ENCODE data around the gene STX2. TPM values are rescaled to one million over a fixed set of nuclear protein-coding genes. Genes with fewer than 3 reads are reported as not detected.

The STX2 gene
- total RNA-seq, 1 donor from 2014 or later = 19.5 TPM

DNA sequence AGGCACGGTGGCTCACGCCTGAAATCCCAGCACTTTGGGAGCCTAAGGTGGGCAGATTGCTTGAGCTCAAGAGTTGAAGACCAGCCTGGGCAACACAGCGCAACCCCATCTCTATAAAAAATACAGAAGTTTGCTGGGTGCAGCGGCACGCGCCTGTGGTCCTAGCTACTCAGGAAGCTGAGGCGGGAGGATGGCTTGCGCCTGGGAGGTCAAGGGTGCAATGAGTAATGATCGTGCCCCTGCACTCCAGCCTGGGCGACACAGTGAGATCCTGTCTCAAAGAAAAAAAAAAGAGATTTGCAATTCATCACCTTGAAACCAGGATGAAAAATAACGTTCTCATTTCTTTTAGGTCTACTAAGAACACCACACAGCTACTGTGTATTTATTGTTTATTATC, 4.0 kb downstream of the STX2 start:
- intact Hi-C loops (cut with micrococcal nuclease) = loop anchor here (5.0 kb wide), 1 partner anchor 73 kb away; no protein-coding TSS in a partner anchor

- intact Hi-C loops (cut with micrococcal nuclease) = no loop called here
These were observed 6.4 kb downstream of the STX2 start for GRCh38 chr12:130832561-130833209.

GRCh38 chr12:130831876-130832405, 7.1 kb downstream of the STX2 start:
- intact Hi-C loops (cut with micrococcal nuclease) = no loop called here

GRCh38 chr12:130831246-130831645, 7.8 kb downstream of the STX2 start:
- intact Hi-C loops (cut with micrococcal nuclease) = no loop called here

GRCh38 chr12:130830246-130830551, 8.9 kb downstream of the STX2 start:
- intact Hi-C loops (cut with micrococcal nuclease) = no loop called here

- intact Hi-C loops (cut with micrococcal nuclease) = no loop called here
These were observed 9.4 kb downstream of the STX2 start for GRCh38 chr12:130829391-130830245.

GRCh38 chr12:130828895-130829294, 10.2 kb downstream of the STX2 start:
- intact Hi-C loops (cut with micrococcal nuclease) = no loop called here

DNA sequence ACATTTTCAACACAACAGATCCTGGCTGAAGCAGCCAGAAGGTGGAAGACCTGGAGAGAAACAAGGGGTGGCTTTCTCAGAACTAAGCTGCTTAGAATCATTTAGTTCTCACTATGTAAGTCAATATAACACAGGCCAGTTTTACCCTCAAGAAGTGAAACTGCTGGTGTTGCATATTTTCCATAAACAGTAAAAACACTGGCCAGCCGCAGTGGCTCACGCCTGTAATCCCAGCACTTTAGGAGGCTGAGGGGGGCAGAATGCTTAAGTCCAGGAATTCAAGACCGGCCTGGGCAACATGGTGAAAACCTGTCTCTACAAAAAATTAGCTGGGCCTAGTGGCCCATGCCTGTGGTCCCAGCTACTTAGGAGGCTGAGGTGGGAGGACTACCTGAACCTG, 11.6 kb downstream of the STX2 start:
- intact Hi-C loops (cut with micrococcal nuclease) = loop anchor here (1.0 kb wide), 1 partner anchor 11 kb away; no protein-coding TSS in a partner anchor

GRCh38 chr12:130826151-130826801, 12.8 kb downstream of the STX2 start:
- intact Hi-C loops (cut with micrococcal nuclease) = no loop called here

DNA sequence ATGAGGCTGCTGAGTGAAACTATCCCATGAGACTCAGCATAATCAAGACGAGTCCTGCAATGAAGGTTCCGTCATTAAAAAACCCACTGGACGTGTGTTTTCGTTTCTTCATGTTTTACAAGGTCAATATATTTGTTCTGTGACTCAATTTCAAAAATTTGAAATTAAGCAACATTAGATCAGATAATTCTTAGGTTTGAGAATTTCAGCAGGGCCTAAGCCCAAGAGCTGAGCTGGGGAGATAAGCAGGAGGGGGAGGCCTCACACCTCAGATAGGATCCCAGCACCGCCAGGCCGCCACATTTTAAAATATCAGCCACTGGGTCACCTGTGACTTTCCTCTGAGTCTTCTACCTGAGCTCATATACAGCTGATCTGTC, 13.3 kb downstream of the STX2 start:
- intact Hi-C loops (cut with micrococcal nuclease) = no loop called here

- intact Hi-C loops (cut with micrococcal nuclease) = loop anchor here (1.0 to 2.0 kb wide), 4 partner anchors 20 to 313 kb away; partner anchors contain the start of gene STX2
These were observed 19.4 kb downstream of the STX2 start for GRCh38 chr12:130819681-130820080.

GRCh38 chr12:130818635-130819576, 20.1 kb downstream of the STX2 start:
- intact Hi-C loops (cut with micrococcal nuclease) = loop anchor here (1.0 to 2.0 kb wide), 4 partner anchors 20 to 314 kb away; partner anchors contain the start of gene STX2

- intact Hi-C loops (cut with micrococcal nuclease) = loop anchor here (2.0 kb wide), 1 partner anchor 315 kb away; no protein-coding TSS in a partner anchor
These were observed 20.8 kb downstream of the STX2 start for GRCh38 chr12:130818272-130818634.

DNA sequence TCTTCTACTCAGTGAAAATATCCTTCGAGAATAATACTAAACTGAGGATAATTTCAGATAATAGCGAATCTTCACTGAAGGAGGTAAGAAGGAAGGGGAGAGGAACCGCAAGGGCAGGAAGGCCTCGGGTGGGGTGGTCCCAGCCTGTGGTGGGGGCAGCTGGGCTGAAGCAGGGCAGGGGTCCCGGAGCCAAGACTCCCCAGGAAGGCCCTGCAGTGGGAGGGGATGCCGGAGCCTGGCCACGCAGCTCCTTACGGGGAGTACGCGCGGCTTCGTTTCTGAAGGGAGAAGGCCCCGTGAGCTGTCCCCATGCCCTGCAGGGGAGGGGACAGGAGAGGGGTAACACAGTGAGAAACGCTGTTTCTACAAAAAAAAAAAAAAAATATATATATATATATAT, 21.2 kb downstream of the STX2 start:
- intact Hi-C loops (cut with micrococcal nuclease) = loop anchor here (2.0 kb wide), 1 partner anchor 315 kb away; no protein-coding TSS in a partner anchor

GRCh38 chr12:130816097-130816496, 23.0 kb downstream of the STX2 start:
- intact Hi-C loops (cut with micrococcal nuclease) = no loop called here

DNA sequence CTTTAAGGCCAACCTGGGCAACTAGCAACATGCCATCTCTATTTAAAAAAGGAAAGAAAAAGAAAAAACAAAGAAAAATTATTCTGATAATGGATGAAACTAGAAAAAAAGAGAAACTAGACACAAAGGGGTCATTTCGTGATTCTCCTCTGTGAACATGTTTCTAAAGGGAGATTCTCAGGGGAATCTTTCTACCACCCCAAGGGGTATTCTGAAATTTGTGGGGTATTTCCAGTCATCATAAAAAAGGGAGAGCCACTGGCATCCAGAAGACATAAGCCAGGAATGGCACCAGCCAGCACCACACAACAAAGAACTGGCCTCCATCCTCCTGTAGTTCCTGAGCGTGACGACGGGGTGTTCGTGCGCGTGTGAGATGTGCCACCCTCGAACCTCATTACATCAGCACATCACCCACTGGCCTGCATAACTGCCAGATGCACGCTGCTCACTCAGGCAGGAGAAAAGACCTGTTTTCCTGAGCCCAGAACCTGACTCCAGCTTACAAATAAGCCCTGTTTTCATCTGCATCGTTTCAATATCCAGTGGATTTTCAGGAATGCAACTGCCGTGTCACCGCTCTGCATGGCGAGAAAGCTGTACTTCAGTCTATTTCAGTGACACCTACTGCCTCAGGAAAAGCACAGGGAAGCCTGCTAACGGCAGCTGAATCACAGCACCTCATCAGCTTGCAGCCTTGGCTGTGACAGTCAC, 23.9 kb downstream of the STX2 start:
- intact Hi-C loops (cut with micrococcal nuclease) = no loop called here

GRCh38 chr12:130813949-130814348, 25.1 kb downstream of the STX2 start:
- intact Hi-C loops (cut with micrococcal nuclease) = no loop called here

- intact Hi-C loops (cut with micrococcal nuclease) = no loop called here
These were observed 25.6 kb downstream of the STX2 start for GRCh38 chr12:130813436-130813835.

DNA sequence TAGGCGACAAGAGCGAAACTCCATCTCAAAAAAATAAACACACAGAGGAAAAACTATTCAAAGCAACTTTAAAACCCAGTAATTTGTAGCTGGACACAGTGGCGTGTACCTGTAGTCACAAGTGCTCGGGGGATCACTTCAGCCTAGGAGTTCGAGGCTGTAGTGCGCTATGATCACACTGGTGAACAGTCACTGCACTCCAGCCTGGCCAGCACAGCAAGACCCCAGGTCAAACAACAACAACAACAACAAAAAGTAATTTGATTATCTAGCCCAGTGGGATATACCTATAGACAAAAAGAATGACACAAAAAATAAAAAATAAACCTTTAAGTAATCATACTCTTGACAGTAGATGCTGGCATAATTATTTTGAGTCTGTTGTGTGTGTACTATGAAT, 29.3 kb downstream of the STX2 start:
- intact Hi-C loops (cut with micrococcal nuclease) = no loop called here

GRCh38 chr12:130807309-130807708, 31.7 kb downstream of the STX2 start:
- intact Hi-C loops (cut with micrococcal nuclease) = no loop called here

Data from T-helper 1 cell treated with Interleukin-12 subunit alpha and Interleukin-12 subunit beta and Interleukin-4 antibody, amounts not matched to agents 30 ng/mL and 1 ng/mL, for 36 hours (primary cell).